HEK293 (cell line): Measurements from ENCODE around the gene ANP32A.

Experiments
- CTCF ChIP-seq: fragments of 450-650 bp; formaldehyde crosslinking; IDR thresholded peaks from 2 replicates; pipeline ENCODE4 v1.5.1; 2016; ENCODE audit warnings: missing biosample characterization, missing genetic modification characterization
- FEZF1 ChIP-seq: fragments of 450-650 bp; formaldehyde crosslinking; IDR thresholded peaks from 2 replicates; pipeline ENCODE4 v1.5.1; 2016; ENCODE audit warnings: missing biosample characterization, missing genetic modification characterization
- GLI4 ChIP-seq: fragments of 450-650 bp; formaldehyde crosslinking; IDR thresholded peaks from 2 replicates; pipeline ENCODE4 v1.5.1; 2016; ENCODE audit warnings: missing biosample characterization, missing genetic modification characterization
- GLIS1 ChIP-seq: fragments of 450-650 bp; formaldehyde crosslinking; IDR thresholded peaks from 2 replicates; pipeline ENCODE4 v1.5.1; 2016; ENCODE audit warnings: missing biosample characterization, missing genetic modification characterization
- IKZF3 ChIP-seq: fragments of 450-650 bp; IDR thresholded peaks from 2 replicates; pipeline ENCODE4 v1.5.0; 2018; ENCODE audit warnings: missing biosample characterization, mild to moderate bottlenecking, missing genetic modification characterization, moderate library complexity
- KLF1 ChIP-seq: fragments of 450-650 bp; formaldehyde crosslinking; IDR thresholded peaks from 2 replicates; pipeline ENCODE4 v1.5.1; 2016; ENCODE audit warnings: missing biosample characterization, missing genetic modification characterization
- KLF10 ChIP-seq: fragments of 450-650 bp; IDR thresholded peaks from 2 replicates; pipeline ENCODE4 v1.5.1; 2018; ENCODE audit warnings: missing biosample characterization, mild to moderate bottlenecking, missing genetic modification characterization
- KLF17 ChIP-seq: fragments of 450-650 bp; formaldehyde crosslinking; IDR thresholded peaks from 2 replicates; pipeline ENCODE4 v1.5.1; 2016; ENCODE audit warnings: missing biosample characterization, missing genetic modification characterization
- KLF7 ChIP-seq: fragments of 450-650 bp; formaldehyde crosslinking; IDR thresholded peaks from 2 replicates; pipeline ENCODE4 v1.5.1; 2016; ENCODE audit warnings: missing biosample characterization, missing genetic modification characterization, borderline replicate concordance
- KLF8 ChIP-seq: fragments of 450-650 bp; formaldehyde crosslinking; IDR thresholded peaks from 2 replicates; pipeline ENCODE4 v1.5.1; 2016; ENCODE audit warnings: missing biosample characterization, missing genetic modification characterization
- PRDM1 ChIP-seq: fragments of 450-650 bp; formaldehyde crosslinking; IDR thresholded peaks from 2 replicates; pipeline ENCODE4; 2016; ENCODE audit warnings: missing biosample characterization, missing genetic modification characterization
- SP2 ChIP-seq: fragments of 450-650 bp; formaldehyde crosslinking; IDR thresholded peaks from 2 replicates; pipeline ENCODE4 v1.5.1; 2016; ENCODE audit warnings: missing biosample characterization, missing genetic modification characterization
- TCF7L2 ChIP-seq: IDR thresholded peaks from 2 replicates; pipeline ENCODE4 v1.6.1; 2011; ENCODE audit warnings: low read depth, mild to moderate bottlenecking, inconsistent platforms, low read length, moderate library complexity, borderline replicate concordance
- WT1 ChIP-seq: fragments of 450-650 bp; formaldehyde crosslinking; IDR thresholded peaks from 2 replicates; pipeline ENCODE4 v1.5.1; 2016; ENCODE audit warnings: missing biosample characterization, missing genetic modification characterization
- YY1 ChIP-seq: fragments of 450-650 bp; formaldehyde crosslinking; IDR thresholded peaks from 2 replicates; pipeline ENCODE4 v1.5.1; 2018; ENCODE audit warnings: missing biosample characterization, missing genetic modification characterization
- ZBTB10 ChIP-seq: fragments of 450-650 bp; formaldehyde crosslinking; IDR thresholded peaks from 2 replicates; pipeline ENCODE4 v1.5.1; 2016; ENCODE audit warnings: missing biosample characterization, missing genetic modification characterization
- ZBTB21 ChIP-seq: fragments of 450-650 bp; formaldehyde crosslinking; IDR thresholded peaks from 2 replicates; pipeline ENCODE4 v1.5.1; 2017; ENCODE audit warnings: missing biosample characterization, missing genetic modification characterization
- ZFHX2 ChIP-seq: fragments of 450-650 bp; formaldehyde crosslinking; conservative IDR thresholded peaks from 2 replicates; pipeline ENCODE4 v1.5.1; 2016; ENCODE audit warnings: missing biosample characterization, missing genetic modification characterization
- ZNF138 ChIP-seq: fragments of 450-650 bp; formaldehyde crosslinking; IDR thresholded peaks from 2 replicates; pipeline ENCODE4 v1.5.1; 2016; ENCODE audit warnings: missing biosample characterization, missing genetic modification characterization, borderline replicate concordance
- ZNF140 ChIP-seq: fragments of 450-650 bp; formaldehyde crosslinking; IDR thresholded peaks from 2 replicates; pipeline ENCODE4 v1.5.1; 2016; ENCODE audit warnings: missing biosample characterization, missing genetic modification characterization
- ZNF341 ChIP-seq: fragments of 450-650 bp; formaldehyde crosslinking; IDR thresholded peaks from 2 replicates; pipeline ENCODE4; 2016; ENCODE audit warnings: low read depth, missing biosample characterization, missing genetic modification characterization
- ZNF350 ChIP-seq: fragments of 450-650 bp; formaldehyde crosslinking; IDR thresholded peaks from 2 replicates; pipeline ENCODE4 v1.5.0; 2017; ENCODE audit warnings: missing biosample characterization, mild to moderate bottlenecking, missing genetic modification characterization
- ZNF398 ChIP-seq: fragments of 450-650 bp; formaldehyde crosslinking; IDR thresholded peaks from 2 replicates; pipeline ENCODE4 v1.5.1; 2017; ENCODE audit warnings: missing biosample characterization, missing genetic modification characterization
- ZNF416 ChIP-seq: fragments of 450-650 bp; formaldehyde crosslinking; IDR thresholded peaks from 2 replicates; pipeline ENCODE4 v1.5.1; 2016; ENCODE audit warnings: missing biosample characterization, missing genetic modification characterization
- ZNF426 ChIP-seq: fragments of 450-650 bp; formaldehyde crosslinking; IDR thresholded peaks from 2 replicates; pipeline ENCODE4 v1.5.1; 2017; ENCODE audit warnings: missing biosample characterization, missing genetic modification characterization, mild to moderate bottlenecking, inconsistent platforms, moderate library complexity
- ZNF558 ChIP-seq: fragments of 450-650 bp; formaldehyde crosslinking; IDR thresholded peaks from 2 replicates; pipeline ENCODE4 v1.5.1; 2016; ENCODE audit warnings: missing biosample characterization, missing genetic modification characterization
- ZNF561 ChIP-seq: fragments of 450-650 bp; IDR thresholded peaks from 2 replicates; pipeline ENCODE4 v1.5.1; 2018; ENCODE audit warnings: missing biosample characterization, missing genetic modification characterization, borderline replicate concordance
- ZNF596 ChIP-seq: fragments of 450-650 bp; IDR thresholded peaks from 2 replicates; pipeline ENCODE4 v1.5.0; 2018; ENCODE audit warnings: missing biosample characterization, mild to moderate bottlenecking, missing genetic modification characterization, moderate library complexity
- ZNF610 ChIP-seq: fragments of 450-650 bp; formaldehyde crosslinking; IDR thresholded peaks from 2 replicates; pipeline ENCODE4 v1.5.1; 2016; ENCODE audit warnings: missing biosample characterization, missing genetic modification characterization, borderline replicate concordance
- ZNF660 ChIP-seq: fragments of 450-650 bp; IDR thresholded peaks from 2 replicates; pipeline ENCODE4 v1.5.1; 2018; ENCODE audit warnings: missing biosample characterization, mild to moderate bottlenecking, missing genetic modification characterization
- ZSCAN16 ChIP-seq: fragments of 450-650 bp; formaldehyde crosslinking; IDR thresholded peaks from 2 replicates; pipeline ENCODE4 v1.5.1; 2016; ENCODE audit warnings: missing biosample characterization, missing genetic modification characterization
- ZSCAN30 ChIP-seq: fragments of 450-650 bp; IDR thresholded peaks from 2 replicates; pipeline ENCODE4 v1.5.1; 2018; ENCODE audit warnings: missing biosample characterization, mild to moderate bottlenecking, missing genetic modification characterization, moderate library complexity
- TF ChIP-seq, protein P1 (sequence below): fragments of 450-650 bp; formaldehyde crosslinking; IDR thresholded peaks from 2 replicates; pipeline ENCODE4 v1.5.1; 2016; ENCODE audit warnings: missing biosample characterization, missing genetic modification characterization

ANP32A gene

DNA sequence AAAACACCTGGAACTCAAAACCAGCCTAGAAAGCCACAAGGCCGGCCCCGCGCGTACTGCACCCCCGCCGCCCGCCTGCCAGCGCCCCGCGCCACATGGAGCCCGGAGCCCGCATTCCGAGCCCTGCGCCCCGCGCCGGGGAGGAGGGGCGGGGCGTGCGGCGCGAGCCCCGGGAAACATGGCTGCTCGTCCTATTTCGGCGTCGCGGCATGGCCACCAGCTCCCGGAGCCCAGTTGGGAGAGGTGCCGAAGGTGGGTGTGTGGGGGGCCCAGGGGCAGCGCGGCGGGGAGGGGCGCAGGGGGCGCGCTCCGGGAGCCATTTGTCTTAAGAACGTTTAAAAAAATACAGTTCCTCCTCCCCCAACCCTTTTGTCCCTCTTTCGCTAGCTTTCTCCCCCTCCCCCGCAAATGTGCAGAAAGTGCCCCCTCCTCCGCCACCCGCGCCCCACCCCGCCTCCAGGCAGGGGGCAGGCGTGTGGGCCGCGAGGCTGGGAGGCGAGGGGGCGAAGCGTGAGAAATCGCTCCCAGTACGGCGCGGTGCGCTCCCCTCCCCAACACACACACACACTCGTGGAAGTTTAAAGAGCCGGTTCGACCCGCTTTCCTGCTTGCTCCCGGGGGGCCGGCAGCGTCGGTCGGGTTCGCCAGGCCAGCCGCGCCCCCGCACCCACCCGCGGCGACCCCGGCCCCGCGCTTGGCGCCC is 2.5 kb downstream of the ANP32A start (continued):
- TF ChIP-seq GLI4 (tag by site-specific recombination) (no peak), ZSCAN16 (tag by site-specific recombination) (no peak), SP2 (tag by site-specific recombination) (peak; percentile 21), ZNF398 (tag by site-specific recombination) (peak; percentile 99), ZNF350 (no peak), ZNF341 (tag by site-specific recombination) (peak; percentile 54), ZSCAN30 (peak; percentile 57), ZNF138 (no peak), ZNF660 (tag by site-specific recombination) (peak; percentile 27; the same call in 1 of the 2 replicates), YY1 (peak; percentile 67), FEZF1 (tag by site-specific recombination) (no peak), WT1 (tag by site-specific recombination) (peak; percentile 48; the same call in 1 of the 2 replicates), ZNF426 (no peak), KLF10 (tag by site-specific recombination) (peak; percentile 69), TCF7L2 (no peak), PRDM1 (peak; percentile 93), ZFHX2 (peak; percentile 100), ZNF561 (tag by site-specific recombination) (peak; percentile 19; the same call in 1 of the 2 replicates), ZNF558 (tag by site-specific recombination) (no peak), CTCF (tag by site-specific recombination) (peak; percentile 69), KLF17 (tag by site-specific recombination) (peak; percentile 84), ZBTB21 (0 out of 2 replicates have a peak, but pooled peaks have one; percentile 14), ZNF596 (peak; percentile 26; the same call in 1 of the 2 replicates), ZBTB10 (tag by site-specific recombination) (peak; percentile 91), GLIS1 (peak; percentile 94), KLF7 (tag by site-specific recombination) (peak; percentile 92), IKZF3 (tag by site-specific recombination) (peak; percentile 58; the same call in 1 of the 2 replicates), ZNF140 (tag by site-specific recombination) (no peak), KLF1 (tag by site-specific recombination) (peak; percentile 79), ZNF610 (peak; percentile 56; the same call in 1 of the 2 replicates), ZNF416 (no peak), KLF8 (tag by site-specific recombination) (peak; percentile 92)
- TF ChIP-seq, protein P1, sequence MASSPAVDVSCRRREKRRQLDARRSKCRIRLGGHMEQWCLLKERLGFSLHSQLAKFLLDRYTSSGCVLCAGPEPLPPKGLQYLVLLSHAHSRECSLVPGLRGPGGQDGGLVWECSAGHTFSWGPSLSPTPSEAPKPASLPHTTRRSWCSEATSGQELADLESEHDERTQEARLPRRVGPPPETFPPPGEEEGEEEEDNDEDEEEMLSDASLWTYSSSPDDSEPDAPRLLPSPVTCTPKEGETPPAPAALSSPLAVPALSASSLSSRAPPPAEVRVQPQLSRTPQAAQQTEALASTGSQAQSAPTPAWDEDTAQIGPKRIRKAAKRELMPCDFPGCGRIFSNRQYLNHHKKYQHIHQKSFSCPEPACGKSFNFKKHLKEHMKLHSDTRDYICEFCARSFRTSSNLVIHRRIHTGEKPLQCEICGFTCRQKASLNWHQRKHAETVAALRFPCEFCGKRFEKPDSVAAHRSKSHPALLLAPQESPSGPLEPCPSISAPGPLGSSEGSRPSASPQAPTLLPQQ (tag by site-specific recombination), result peak; percentile 50; the same call in 1 of the 2 replicates
